T-helper 2 cell treated with Interferon-gamma antibody and Interleukin-4, amounts not matched to agents 5 μg/mL and 100 μg/mL, for 36 hours (primary cell): ENCODE data around the gene PPP1R3A.

ENCODE experiments used
- DNase-seq: peaks from one replicate; pipeline ENCODE4 v3.0.0; 2021; ENCODE audit warnings: low spot score
- H3K27ac Mint-ChIP-seq: one replicate; pipeline ENCODE4 v1.8.0; 2021; ENCODE audit warnings: mild to moderate bottlenecking, mixed read lengths
- H3K27me3 Mint-ChIP-seq: one replicate; pipeline ENCODE4 v1.8.0; 2021; ENCODE audit warnings: low read depth, mixed read lengths
- H3K36me3 Mint-ChIP-seq: one replicate; pipeline ENCODE4 v1.8.0; 2021; ENCODE audit warnings: low read depth, mixed read lengths
- H3K4me1 Mint-ChIP-seq: one replicate; pipeline ENCODE4 v1.8.0; 2021; ENCODE audit warnings: low read depth, mixed read lengths
- H3K4me3 Mint-ChIP-seq: one replicate; pipeline ENCODE4 v1.8.0; 2022; ENCODE audit warnings: mild to moderate bottlenecking, moderate library complexity, mixed read lengths
- H3K9me3 Mint-ChIP-seq: one replicate; pipeline ENCODE4 v1.8.0; 2021; ENCODE audit warnings: mixed read lengths

PPP1R3A gene

DNA sequence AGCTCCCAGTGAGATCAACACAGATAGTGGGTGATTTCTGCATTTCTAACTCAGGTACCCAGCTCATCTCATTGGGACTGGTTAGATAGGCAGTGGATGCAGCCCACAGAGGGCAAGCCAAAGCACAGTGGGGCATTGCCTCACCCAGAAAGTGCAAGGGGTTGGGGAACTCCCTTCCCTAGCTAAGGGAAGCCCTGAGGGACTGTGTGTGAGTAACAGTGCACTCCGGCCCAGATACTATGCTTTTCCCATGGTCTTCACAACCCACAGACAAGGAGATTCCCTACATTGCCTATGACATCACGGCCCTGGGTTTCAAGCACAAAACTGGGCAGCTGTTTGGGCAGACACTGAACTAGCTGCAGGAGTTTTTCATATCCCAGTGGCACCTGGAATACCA is 62.8 kb downstream of the PPP1R3A start:
- DNase-seq: no peak
- no peak overlapping the region for H3K27ac Mint-ChIP-seq
- H3K4me1 Mint-ChIP-seq: no peaks in the 10 kb centered on the region
- H3K36me3 Mint-ChIP-seq: no peaks in the 10 kb centered on the region
- H3K9me3 Mint-ChIP-seq: peaks cover 7% of the 10 kb centered on the region
- no peak overlapping the region for H3K4me3 Mint-ChIP-seq
- H3K27me3 Mint-ChIP-seq: no peaks in the 10 kb centered on the region

DNA sequence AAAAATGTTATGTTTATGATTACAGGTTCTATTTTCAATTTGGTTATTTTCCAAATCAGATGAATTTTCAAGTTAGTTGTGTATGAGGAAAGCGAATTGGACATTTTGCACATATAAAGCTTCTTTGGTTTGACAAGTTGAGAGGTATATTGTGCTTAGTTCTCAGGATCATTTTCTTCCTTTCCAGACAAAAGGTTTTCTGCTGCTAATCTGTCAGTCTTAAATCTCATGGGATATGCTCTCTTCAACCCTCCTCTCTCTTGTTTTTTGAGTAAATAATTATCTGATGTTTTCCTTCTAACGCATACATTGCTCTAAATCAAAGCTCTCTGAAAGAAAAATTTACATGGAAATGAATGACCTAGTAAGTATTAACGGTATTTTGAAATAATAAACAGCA is 77.9 kb downstream of the PPP1R3A start:
- H3K4me3 Mint-ChIP-seq: no peak overlapping the region
- no peak overlapping the region for H3K27ac Mint-ChIP-seq
- H3K4me1 Mint-ChIP-seq: no peaks in the 10 kb centered on the region
- no peaks in the 10 kb centered on the region for H3K9me3 Mint-ChIP-seq
- no peaks in the 10 kb centered on the region for H3K27me3 Mint-ChIP-seq
- H3K36me3 Mint-ChIP-seq: no peaks in the 10 kb centered on the region
- no peak for DNase-seq

DNA sequence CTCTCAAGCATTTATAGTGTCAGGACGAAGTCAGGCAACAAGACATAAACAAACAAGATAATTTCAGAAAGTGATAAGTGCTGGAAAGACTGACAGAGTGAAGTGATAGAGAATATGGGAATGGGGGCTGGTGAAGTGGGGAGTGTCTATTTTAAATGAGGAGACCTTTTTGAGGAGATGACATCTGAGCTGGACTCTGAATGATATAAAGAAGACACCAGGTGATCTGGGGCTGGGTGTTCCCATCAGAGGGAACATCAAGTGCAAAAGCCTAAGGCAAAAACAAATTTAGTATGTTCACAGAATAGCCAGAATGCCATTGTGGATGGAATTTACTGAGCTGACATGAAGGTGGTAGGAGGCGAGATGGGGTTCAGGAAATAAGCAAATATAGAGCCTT is 83.4 kb downstream of the PPP1R3A start:
- H3K36me3 Mint-ChIP-seq: no peaks in the 10 kb centered on the region
- no peaks in the 10 kb centered on the region for H3K9me3 Mint-ChIP-seq
- H3K27me3 Mint-ChIP-seq: no peaks in the 10 kb centered on the region
- no peak overlapping the region for H3K4me3 Mint-ChIP-seq
- H3K4me1 Mint-ChIP-seq: no peaks in the 10 kb centered on the region
- no peak overlapping the region for H3K27ac Mint-ChIP-seq
- DNase-seq: no peak

DNA sequence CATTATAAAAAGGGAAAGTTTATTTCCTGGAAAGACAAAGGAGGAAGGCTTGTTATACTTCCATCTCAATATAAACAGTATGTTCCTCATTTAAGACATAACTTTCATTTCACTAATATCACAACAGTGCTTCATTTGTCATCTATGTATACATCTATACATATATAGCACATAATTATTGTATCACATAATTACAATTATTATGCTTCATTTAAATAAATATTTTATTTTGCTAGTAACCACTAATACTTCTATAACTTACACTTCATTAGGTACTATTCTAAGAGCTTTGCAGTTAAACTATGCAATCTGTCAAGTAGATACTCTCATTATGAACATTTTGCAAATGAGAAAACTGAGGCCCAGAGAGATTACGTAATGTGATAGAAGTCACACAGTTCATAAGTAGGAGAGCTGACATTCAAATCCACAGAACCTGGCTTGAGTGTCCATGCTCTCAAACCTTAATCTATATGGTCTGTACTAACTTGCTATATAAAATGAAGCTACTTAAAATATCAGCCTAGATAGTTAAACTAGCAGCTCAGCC is 86.5 kb downstream of the PPP1R3A start:
- no peak overlapping the region for H3K4me3 Mint-ChIP-seq
- no peaks in the 10 kb centered on the region for H3K27me3 Mint-ChIP-seq
- H3K36me3 Mint-ChIP-seq: no peaks in the 10 kb centered on the region
- H3K4me1 Mint-ChIP-seq: no peaks in the 10 kb centered on the region
- no peak overlapping the region for H3K27ac Mint-ChIP-seq
- no peaks in the 10 kb centered on the region for H3K9me3 Mint-ChIP-seq
- DNase-seq: no peak

DNA sequence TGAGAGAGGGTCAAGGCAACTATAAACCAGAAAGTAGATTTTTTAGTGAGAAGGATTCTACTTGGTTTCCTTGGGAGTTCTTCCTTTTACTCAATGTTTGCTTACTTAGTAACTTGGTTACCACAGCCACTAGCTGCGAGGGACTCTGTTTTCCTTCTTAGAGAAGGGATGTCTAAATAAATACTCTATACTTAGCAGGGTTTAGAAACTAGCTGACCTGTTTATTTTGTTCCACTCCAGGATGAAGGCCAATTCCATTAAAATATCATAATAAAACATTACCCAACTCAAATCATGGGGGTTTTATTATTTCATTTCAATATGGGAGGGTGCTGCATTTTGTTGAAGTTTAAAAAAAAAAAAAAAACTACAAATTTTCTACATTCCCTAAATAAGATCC is 87.3 kb downstream of the PPP1R3A start:
- Mint-ChIP-seq H3K27ac (no peak overlapping the region), H3K4me3 (no peak overlapping the region), H3K9me3 (no peaks in the 10 kb centered on the region), H3K36me3 (no peaks in the 10 kb centered on the region), H3K4me1 (no peaks in the 10 kb centered on the region), H3K27me3 (no peaks in the 10 kb centered on the region)
- DNase-seq: no peak

DNA sequence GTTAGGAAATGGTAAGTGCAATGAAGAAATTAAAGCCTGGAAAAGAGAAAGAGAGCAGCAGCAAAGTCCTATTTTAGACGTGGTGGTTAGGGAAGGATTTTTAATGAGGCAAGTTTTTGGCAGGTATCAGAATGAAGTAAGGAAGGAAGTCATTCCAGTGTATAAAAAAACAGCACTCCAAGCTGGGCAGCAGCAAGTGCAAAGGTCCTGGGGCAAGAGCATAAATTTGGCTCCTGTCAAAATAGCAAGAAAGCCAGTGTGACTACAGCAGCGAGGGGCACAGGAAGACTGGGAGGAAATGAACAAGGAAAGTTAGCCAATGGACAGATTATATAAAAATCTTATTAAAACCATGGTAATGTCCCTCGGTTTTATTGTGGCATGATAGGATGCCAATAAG is 90.2 kb downstream of the PPP1R3A start:
- no peak overlapping the region for H3K4me3 Mint-ChIP-seq
- H3K27ac Mint-ChIP-seq: no peak overlapping the region
- no peaks in the 10 kb centered on the region for H3K36me3 Mint-ChIP-seq
- no peaks in the 10 kb centered on the region for H3K9me3 Mint-ChIP-seq
- no peaks in the 10 kb centered on the region for H3K27me3 Mint-ChIP-seq
- DNase-seq: no peak
- H3K4me1 Mint-ChIP-seq: no peaks in the 10 kb centered on the region
